Measurements from ENCODE around the gene RNU6-9. TPM values are rescaled to one million over a fixed set of nuclear protein-coding genes. Genes with fewer than 3 reads are reported as not detected.

RNU6-9 gene
- polyA plus RNA-seq, 1 experiment: not detected

DNA sequence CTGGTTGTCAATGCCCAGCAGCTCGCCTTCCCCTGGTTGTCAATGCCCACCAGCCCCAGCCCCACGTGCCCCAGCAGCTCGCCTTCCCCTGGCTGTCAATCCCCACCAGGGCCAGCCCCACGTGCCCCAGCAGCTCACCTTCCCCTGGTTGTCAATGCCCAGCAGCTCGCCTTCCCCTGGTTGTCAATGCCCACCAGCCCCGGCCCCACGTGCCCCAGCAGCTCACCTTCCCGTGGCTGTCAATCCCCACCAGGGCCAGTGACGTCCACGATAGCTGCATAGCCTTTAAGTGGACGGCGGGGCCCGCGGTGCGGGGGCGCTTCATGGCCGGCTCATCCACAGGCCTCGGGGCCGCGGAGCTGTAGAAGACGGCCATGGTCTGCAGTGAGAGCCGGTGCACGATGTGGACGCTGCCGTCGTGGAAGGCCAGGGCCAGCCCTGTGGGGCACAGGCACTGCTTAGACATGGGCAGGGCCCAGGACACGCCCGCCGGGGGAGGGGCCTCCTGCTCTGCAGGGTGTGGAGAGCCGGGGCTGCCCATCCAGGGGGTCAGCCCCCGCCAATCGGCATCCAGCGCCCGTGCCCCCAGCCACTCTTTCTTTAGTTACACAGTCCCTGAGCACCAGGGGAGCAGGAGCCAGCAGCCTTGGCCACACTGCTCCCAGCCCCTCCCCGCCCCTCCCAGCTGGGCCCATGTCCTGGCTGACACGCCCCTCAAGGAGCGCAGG, 13.4 kb upstream of the RNU6-9 start:
- Histone ChIP-seq H3K27me3 (ENCODE audit: control insufficient read depth, insufficient read depth, low read length) (no peaks in the 10 kb centered on the region), H3K4me3 (ENCODE audit: low read depth, low read length) (no peak overlapping the region), H3K27ac (ENCODE audit: low read depth, low read length) (no peak overlapping the region), H3K9me3 (ENCODE audit: control insufficient read depth, insufficient read depth, low read length) (peaks cover 11% of the 10 kb centered on the region; the same call in 1 of the 2 replicates)
- TF ChIP-seq, protein P1, sequence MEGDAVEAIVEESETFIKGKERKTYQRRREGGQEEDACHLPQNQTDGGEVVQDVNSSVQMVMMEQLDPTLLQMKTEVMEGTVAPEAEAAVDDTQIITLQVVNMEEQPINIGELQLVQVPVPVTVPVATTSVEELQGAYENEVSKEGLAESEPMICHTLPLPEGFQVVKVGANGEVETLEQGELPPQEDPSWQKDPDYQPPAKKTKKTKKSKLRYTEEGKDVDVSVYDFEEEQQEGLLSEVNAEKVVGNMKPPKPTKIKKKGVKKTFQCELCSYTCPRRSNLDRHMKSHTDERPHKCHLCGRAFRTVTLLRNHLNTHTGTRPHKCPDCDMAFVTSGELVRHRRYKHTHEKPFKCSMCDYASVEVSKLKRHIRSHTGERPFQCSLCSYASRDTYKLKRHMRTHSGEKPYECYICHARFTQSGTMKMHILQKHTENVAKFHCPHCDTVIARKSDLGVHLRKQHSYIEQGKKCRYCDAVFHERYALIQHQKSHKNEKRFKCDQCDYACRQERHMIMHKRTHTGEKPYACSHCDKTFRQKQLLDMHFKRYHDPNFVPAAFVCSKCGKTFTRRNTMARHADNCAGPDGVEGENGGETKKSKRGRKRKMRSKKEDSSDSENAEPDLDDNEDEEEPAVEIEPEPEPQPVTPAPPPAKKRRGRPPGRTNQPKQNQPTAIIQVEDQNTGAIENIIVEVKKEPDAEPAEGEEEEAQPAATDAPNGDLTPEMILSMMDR (IDR thresholded peaks at IDR 0.05; ENCODE audit: low read depth, low read length): no peak
- no peak for DNase-seq (ENCODE audit: low read depth, low spot score)
- ChIA-PET CTCF (interaction anchor here (0.6 kb wide), 1 partner anchor 399 kb away, joined by 3 read pairs; no protein-coding TSS in a partner anchor), POLR2A (interaction anchor here (0.6 to 0.9 kb wide), 7 partner anchors 14 to 327 kb away, joined by 3 to 6 read pairs (median 3); partner anchors contain the start of gene RNU6-9)

DNA sequence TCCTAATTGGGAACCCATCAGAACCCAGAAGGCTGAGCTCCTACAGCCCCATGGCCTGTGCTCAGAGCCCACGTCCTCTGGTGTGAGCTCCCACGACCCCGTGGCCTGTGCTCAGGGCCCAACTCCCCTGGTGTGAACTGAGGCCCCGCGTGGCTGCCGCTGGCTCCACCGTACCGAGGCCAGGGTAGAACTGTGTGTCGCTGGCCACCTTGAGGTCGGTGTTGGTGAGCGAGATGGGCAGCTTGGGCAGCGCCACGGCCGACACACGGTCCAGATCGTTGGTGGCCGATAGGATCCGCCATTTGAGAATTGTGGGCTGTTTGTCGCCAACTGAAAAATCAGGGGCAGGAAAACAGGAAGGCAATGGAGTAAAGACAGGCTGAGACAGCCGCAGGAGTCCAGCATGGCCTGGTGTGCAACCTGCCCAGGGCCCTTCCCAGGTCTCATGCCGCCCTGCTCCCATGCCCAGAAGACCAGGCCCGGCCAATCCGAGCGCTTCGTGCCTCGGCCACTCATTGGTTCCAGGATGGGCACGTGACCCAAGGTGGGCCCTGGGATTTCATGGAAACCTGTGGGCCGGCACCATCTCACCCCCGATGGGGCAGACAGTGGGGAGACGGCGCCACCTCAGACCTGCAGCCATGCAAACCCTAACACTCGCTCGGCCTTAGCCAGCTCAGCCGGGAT, 11.8 kb upstream of the RNU6-9 start:
- DNase-seq (ENCODE audit: low read depth, low spot score): no peak
- POLR2A ChIA-PET: interaction anchor here (0.5 to 1.0 kb wide), 2 partner anchors 11 to 138 kb away, joined by 4 to 5 read pairs; no protein-coding TSS in a partner anchor
- H3K9me3 ChIP-seq (ENCODE audit: control insufficient read depth, insufficient read depth, low read length): peaks cover 7% of the 10 kb centered on the region; the same call in 1 of the 2 replicates
- CTCF ChIA-PET: no interaction called here
- TF ChIP-seq, protein P1 (IDR thresholded peaks at IDR 0.05; ENCODE audit: low read depth, low read length): no peak
- H3K4me3 ChIP-seq (ENCODE audit: low read depth, low read length): no peak overlapping the region
- no peak overlapping the region for H3K27ac ChIP-seq (ENCODE audit: low read depth, low read length)
- H3K27me3 ChIP-seq (ENCODE audit: control insufficient read depth, insufficient read depth, low read length): no peaks in the 10 kb centered on the region

DNA sequence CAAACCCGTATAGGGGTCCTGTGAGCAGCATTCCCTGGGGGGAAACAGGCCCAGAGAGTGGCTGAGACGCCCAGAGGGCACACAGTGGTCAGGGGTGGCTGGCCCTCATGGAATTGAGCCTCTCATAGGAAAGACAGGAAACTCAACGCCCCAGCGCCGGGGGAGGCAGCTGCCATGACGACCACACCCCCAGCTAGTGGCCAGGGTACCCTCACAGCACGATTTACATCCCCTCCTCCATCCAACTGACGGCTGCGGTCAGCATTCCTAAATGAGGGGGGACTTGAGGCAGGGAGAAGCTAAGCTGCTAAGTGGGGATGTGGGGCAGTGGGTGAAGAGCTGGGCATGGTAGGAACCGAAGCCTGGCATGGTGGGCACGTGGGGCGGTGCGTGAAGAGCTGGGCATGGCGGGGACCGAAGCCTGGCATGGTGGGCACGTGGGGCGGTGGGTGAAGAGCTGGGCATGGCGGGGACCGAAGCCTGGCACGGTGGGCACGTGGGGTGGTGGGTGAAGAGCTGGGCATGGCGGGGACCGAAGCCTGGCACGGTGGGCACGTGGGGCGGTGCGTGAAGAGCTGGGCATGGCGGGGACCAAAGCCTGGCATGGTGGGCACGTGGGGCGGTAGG, 10.3 kb upstream of the RNU6-9 start:
- Histone ChIP-seq H3K4me3 (ENCODE audit: low read depth, low read length) (no peak overlapping the region), H3K27me3 (ENCODE audit: control insufficient read depth, insufficient read depth, low read length) (no peaks in the 10 kb centered on the region), H3K27ac (ENCODE audit: low read depth, low read length) (no peak overlapping the region), H3K9me3 (ENCODE audit: control insufficient read depth, insufficient read depth, low read length) (peaks cover 7% of the 10 kb centered on the region; the same call in 1 of the 2 replicates)
- ChIA-PET CTCF (interaction anchor here (0.6 kb wide), 1 partner anchor 39 kb away, joined by 5 read pairs; no protein-coding TSS in a partner anchor), POLR2A (interaction anchor here (0.5 to 0.6 kb wide), 2 partner anchors 119 to 371 kb away, joined by 5 to 6 read pairs; no protein-coding TSS in a partner anchor)
- DNase-seq (ENCODE audit: low read depth, low spot score): no peak
- TF ChIP-seq, protein P1 (IDR thresholded peaks at IDR 0.05; ENCODE audit: low read depth, low read length): no peak

DNA sequence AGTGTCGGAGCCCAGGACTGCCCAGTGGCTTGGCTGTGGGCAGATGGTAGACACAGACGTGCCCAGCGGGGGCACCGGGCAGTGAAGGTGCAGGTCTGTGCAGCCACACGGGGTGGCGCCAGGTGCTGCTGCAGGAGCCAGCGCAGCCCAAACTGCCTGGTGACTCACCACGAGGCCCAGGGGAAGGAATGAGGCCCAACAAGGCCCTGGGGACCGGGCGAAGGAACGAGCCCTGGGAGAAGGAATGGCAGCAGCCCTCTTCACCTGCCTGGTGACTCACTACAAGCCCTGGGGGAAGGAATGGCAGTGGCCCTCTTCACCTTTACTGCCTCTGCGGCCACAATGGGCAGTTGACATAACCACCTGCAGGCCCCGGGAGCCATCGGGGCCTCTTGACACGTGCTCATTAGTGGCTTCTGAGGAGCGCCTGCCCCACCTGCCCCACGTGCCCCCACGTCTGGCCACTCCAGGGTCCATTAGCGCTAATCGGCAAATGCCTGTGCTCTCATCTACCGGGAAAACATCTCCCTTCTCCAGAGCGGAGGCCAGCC, 9.5 kb upstream of the RNU6-9 start:
- Histone ChIP-seq H3K4me3 (ENCODE audit: low read depth, low read length) (no peak overlapping the region), H3K27me3 (ENCODE audit: control insufficient read depth, insufficient read depth, low read length) (no peaks in the 10 kb centered on the region), H3K27ac (ENCODE audit: low read depth, low read length) (no peak overlapping the region), H3K9me3 (ENCODE audit: control insufficient read depth, insufficient read depth, low read length) (peaks cover 7% of the 10 kb centered on the region; the same call in 1 of the 2 replicates)
- no peak for DNase-seq (ENCODE audit: low read depth, low spot score)
- ChIA-PET CTCF (interaction anchor here (0.6 kb wide), 1 partner anchor 39 kb away, joined by 5 read pairs; no protein-coding TSS in a partner anchor), POLR2A (no interaction called here)
- TF ChIP-seq, protein P1 (IDR thresholded peaks at IDR 0.05; ENCODE audit: low read depth, low read length): no peak

Measured in AG04450 (cell line).